ENCODE results near the gene MYOC. TPM values are rescaled to one million over a fixed set of nuclear protein-coding genes. Genes with fewer than 3 reads are reported as not detected.
"Not testable (repeated sequence)": the region's sequence is repeated elsewhere in the genome, so short reads cannot be mapped to it uniquely, and the experiment has no call there.

MYOC gene
- total RNA-seq, 1 experiment from 2014 or later: not detected

DNA sequence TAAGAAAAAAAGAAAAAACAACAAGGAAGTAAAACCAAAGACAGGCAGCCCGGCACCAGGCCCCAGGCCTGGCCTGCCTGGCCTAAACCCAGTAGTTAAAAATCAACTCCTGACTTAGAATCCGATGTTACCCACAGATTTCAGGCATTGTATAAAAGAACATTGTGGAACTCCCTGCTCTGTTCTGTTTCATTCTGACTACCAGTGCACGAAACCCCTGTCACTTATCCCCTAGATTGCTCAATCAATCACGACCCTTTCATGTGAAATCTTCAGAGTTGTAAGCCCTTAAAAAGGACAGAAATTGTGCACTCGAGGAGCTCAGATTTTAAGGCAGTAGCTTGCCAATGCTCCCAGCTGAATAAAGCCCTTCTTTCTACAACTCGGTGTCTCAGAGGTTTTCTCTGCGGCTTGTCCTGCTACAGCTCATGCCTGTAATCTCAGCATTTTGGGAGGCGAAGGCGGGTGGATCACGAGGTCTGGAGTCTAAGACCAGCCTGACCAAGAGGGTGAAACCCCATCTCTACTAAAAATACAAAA, 46.0 kb downstream of the MYOC start:
- no peak for DNase-seq (ENCODE audit: low read depth)

DNA sequence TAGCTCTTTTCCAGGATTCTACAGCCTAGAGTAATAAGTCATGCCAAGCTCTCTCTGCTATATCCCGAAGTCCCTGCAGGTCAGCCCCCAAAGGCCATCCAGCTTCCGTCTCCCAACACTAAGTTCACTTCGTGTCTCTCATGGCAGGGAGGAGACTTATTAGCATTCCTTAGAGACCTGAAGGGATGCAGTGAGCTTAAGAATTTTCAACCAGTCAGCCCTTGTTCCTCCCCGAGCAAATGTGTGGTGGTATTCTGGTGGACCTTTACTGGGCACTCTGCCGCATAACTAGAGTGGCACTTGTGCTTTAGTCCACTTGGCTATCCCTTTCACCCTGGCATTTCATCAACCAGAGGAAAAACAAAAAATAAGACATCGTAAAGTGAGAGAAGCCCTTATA, 49.4 kb downstream of the MYOC start:
- not testable (repeated sequence) for DNase-seq (ENCODE audit: low read depth)

- DNase-seq (ENCODE audit: low read depth): no peak
Measured at GRCh38 chr1:171600862-171601261, 51.6 kb downstream of the MYOC start.

DNA sequence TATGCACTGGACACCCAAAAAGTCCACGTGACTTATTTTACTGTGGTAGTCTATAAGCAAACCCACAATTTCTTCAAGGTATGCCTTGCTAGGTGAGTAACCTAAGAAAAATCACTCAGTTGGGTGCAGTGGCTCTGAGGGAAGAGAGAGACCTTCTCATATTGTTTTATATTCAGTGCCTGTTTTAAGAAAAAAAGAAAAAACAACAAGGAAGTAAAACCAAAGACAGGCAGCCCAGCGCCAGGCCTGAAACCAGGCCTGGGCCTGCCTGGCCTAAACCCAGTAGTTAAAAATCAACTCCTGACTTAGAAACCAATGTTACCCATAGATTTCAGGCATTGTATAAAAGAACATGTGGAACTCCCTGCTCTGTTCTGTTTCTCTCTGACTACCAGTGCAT, 52.2 kb downstream of the MYOC start:
- DNase-seq (ENCODE audit: low read depth): not testable (repeated sequence)

- DNase-seq (ENCODE audit: low read depth): no peak
Measured at GRCh38 chr1:171597203-171597602, 55.3 kb downstream of the MYOC start.

GRCh38 chr1:171596705-171597104, 55.8 kb downstream of the MYOC start:
- no peak for DNase-seq (ENCODE audit: low read depth)

DNA sequence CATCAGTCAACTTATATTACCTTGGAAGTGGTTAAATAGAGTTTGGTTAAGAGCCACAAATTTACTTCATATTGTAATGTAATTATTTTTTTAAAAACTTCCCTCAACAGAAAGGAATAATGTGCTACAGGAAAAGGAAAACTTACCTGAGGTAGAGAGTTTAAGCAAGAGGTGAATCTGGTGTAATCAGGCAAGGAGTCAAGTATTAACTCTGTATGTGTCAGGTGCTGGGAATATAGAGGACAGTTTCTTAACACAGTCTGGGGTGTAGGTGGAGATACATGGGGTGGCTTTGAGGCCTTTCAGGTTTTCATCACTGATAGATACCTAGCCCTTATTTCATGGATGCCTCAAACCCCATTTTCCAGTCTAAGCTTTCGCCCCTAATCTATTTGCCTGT, 56.4 kb downstream of the MYOC start:
- DNase-seq (ENCODE audit: low read depth): no peak

- no peak for DNase-seq (ENCODE audit: low read depth)
Measured at GRCh38 chr1:171595324-171595723, 57.2 kb downstream of the MYOC start.

DNA sequence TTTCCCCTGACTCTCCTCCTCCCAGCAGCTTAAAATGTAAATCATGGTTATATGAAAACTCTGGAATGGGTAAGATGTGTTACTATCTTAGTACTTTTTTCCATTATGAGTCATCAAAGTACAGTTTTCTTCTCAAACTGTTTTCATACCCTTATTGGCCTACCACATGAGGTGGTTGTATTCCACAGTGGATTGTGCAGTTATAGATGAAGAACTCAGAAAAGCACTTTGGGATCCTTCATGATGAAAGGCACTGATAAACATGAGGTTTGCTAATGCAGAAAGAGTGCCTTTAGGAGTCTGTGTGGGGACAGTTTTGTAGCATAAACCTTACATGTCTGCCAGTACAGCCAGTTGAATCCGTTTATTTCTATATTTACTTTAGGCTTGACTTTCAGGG, 62.5 kb downstream of the MYOC start:
- peak; percentile 36 for DNase-seq (ENCODE audit: low read depth)

DNA sequence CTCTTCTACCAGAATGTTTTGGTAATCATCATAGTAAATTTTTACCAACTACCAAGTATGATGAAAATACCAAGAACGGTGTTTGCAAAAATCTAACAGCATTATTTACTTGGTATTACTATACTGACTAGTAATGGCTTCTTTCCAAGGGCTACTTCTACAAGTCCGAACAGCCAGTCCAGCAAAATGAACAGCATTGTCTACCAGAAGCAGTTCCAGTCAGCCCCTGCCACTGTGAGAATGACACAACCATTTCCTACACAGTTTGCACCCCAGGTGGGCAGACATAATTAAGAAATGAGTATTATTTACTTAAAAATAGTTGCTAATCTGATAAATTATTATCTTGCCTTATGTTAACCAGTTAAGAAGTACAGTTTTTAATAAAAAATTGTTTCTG, 64.3 kb downstream of the MYOC start:
- DNase-seq (ENCODE audit: low read depth): no peak

DNA sequence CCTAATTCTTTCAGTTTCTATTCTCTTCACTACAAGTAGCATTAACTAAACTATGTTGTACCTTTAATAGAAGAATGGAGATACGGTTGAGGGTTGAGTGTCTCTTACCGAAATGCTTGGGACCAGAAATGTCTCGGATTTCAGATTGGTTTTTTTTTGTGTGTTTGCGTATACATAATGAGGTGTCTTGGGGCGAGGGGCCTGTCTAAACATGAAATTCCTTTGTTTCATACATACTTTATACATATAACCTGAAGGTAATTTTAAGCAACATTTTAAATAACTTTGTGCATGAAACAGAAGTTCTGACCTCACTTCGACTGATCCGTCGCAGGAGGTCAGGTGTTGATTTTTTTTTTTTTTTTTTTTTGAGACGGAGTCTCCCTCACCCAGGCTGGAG, 66.8 kb downstream of the MYOC start:
- DNase-seq (ENCODE audit: low read depth): no peak

Other genes starting within 250 kb of the MYOC start
- 45.5 and 63.6 TPM in 2 replicates for gene PRRC2C, start 167.2 kb downstream of the MYOC start, total RNA-seq (2014; rRNA removed)
- gene MYOCOS, start 30.4 kb downstream of the MYOC start, total RNA-seq (2014; rRNA removed): not detected in 2 replicates
- gene VAMP4, start 89.4 kb upstream of the MYOC start, total RNA-seq (2014; rRNA removed): 6.4 and 7.2 TPM in 2 replicates
- 31.9 and 35.9 TPM in 2 replicates for gene METTL13, start 129.0 kb upstream of the MYOC start, total RNA-seq (2014; rRNA removed)
- gene DNM3, start 188.8 kb upstream of the MYOC start, total RNA-seq (2014; rRNA removed): 0.13 and 0.23 TPM in 2 replicates